Neural cell (in vitro differentiated cells): ENCODE data around the gene MDM2. TPM values are rescaled to one million over a fixed set of nuclear protein-coding genes. Genes with fewer than 3 reads are reported as not detected.

Experiments
- H2AFZ ChIP-seq: fragments of 200-600, 300-800 bp; sonication (generic), shearing (Covaris generic); 2 replicates; pipeline ENCODE4 v1.6.0; 2014; ENCODE audit warnings: low read depth, mild to moderate bottlenecking, antibody characterized with exemption, low read length, moderate library complexity
- H3F3A ChIP-seq: fragments of 200-600 bp; shearing (Covaris generic); 2 replicates; pipeline ENCODE4 v1.6.1; 2016; ENCODE audit warnings: mild to moderate bottlenecking, moderate library complexity, mixed read lengths, antibody characterized with exemption, low read length; ENCODE audit not compliant: insufficient read depth, poor library complexity, severe bottlenecking
- H3K27ac ChIP-seq: fragments of 200-600, 300-800 bp; sonication (generic), shearing (Covaris generic); 2 replicates; pipeline ENCODE4 v1.5.1; 2014; ENCODE audit warnings: mild to moderate bottlenecking, low read length, moderate library complexity
- H3K27me3 ChIP-seq: fragments of 300-800, 200-600 bp; sonication (generic), shearing (Covaris generic); 2 replicates; pipeline ENCODE4 v1.6.0; 2014; ENCODE audit warnings: mild to moderate bottlenecking, low read depth, low read length, moderate library complexity; ENCODE audit not compliant: insufficient read depth
- H3K36me3 ChIP-seq: fragments of 300-800, 200-600 bp; sonication (generic), shearing (Covaris generic); 2 replicates; pipeline ENCODE4 v1.5.1; 2014; ENCODE audit warnings: mild to moderate bottlenecking, antibody characterized with exemption, low read length, moderate library complexity; ENCODE audit not compliant: insufficient read depth
- H3K4me2 ChIP-seq: fragments of 300-800, 200-600 bp; sonication (generic), shearing (Covaris generic); 2 replicates; pipeline ENCODE4 v1.6.0; 2014; ENCODE audit warnings: mild to moderate bottlenecking, low read length
- H3K4me3 ChIP-seq: fragments of 300-800, 200-600 bp; sonication (generic), shearing (Covaris generic); 2 replicates; pipeline ENCODE4 v1.5.1; 2014; ENCODE audit warnings: mild to moderate bottlenecking, low read length, moderate library complexity
- H3K79me2 ChIP-seq: fragments of 200-600 bp; shearing (Covaris generic); replicated peaks from 2 replicates; pipeline ENCODE4 v1.6.0; 2014; ENCODE audit warnings: mild to moderate bottlenecking, low read length, moderate library complexity; ENCODE audit not compliant: insufficient read depth
- H3K9ac ChIP-seq: fragments of 300-800, 200-600 bp; sonication (generic), shearing (Covaris generic); 2 replicates; pipeline ENCODE4 v1.6.1; 2016; ENCODE audit warnings: mild to moderate bottlenecking, low read length, mixed read lengths
- H3K9me2 ChIP-seq: fragments of 200-600 bp; shearing (Covaris generic); 2 replicates; pipeline ENCODE4 v1.6.1; 2016; ENCODE audit warnings: mild to moderate bottlenecking, low read length, mixed read lengths; ENCODE audit not compliant: insufficient read depth
- H3K9me3 ChIP-seq: fragments of 200-600, 300-800 bp; sonication (generic), shearing (Covaris generic); 2 replicates; pipeline ENCODE4 v1.6.1; 2016; ENCODE audit warnings: mild to moderate bottlenecking, mixed run types, low read length, moderate library complexity, mixed read lengths
- H4K20me1 ChIP-seq: fragments of 200-600 bp; shearing (Covaris generic); 2 replicates; pipeline ENCODE4 v1.6.1; 2016; ENCODE audit warnings: mild to moderate bottlenecking, mixed run types; ENCODE audit not compliant: insufficient read depth
- CTCF ChIP-seq: fragments of 450-650 bp; IDR thresholded peaks from 2 replicates; pipeline ENCODE4 v1.5.1; 2014; ENCODE audit warnings: antibody characterized with exemption, mild to moderate bottlenecking, moderate library complexity; ENCODE audit not compliant: poor library complexity, severe bottlenecking
- EP300 ChIP-seq: fragments of 450-650 bp; conservative IDR thresholded peaks from 2 replicates; pipeline ENCODE4 v1.6.1; 2014; ENCODE audit warnings: antibody characterized with exemption, mild to moderate bottlenecking, moderate library complexity; ENCODE audit not compliant: poor library complexity, severe bottlenecking
- EZH2 ChIP-seq: fragments of 200-600, 300-800 bp; shearing (Covaris generic), sonication (generic); IDR thresholded peaks from 2 replicates; pipeline ENCODE4 v1.6.1; 2014; ENCODE audit warnings: antibody characterized with exemption, low read length, borderline replicate concordance, mild to moderate bottlenecking; ENCODE audit not compliant: insufficient read depth, poor library complexity, severe bottlenecking
- MXI1 ChIP-seq: fragments of 450-650 bp; conservative IDR thresholded peaks from 2 replicates; pipeline ENCODE4 v1.6.1; 2014; ENCODE audit warnings: antibody characterized with exemption, mild to moderate bottlenecking; ENCODE audit not compliant: poor library complexity, severe bottlenecking
- POLR2AphosphoS5 ChIP-seq: IDR thresholded peaks from 2 replicates; pipeline ENCODE4 v1.6.1; 2012
- RAD21 ChIP-seq: fragments of 450-650 bp; conservative IDR thresholded peaks from 2 replicates; pipeline ENCODE4 v1.6.1; 2014; ENCODE audit warnings: antibody characterized with exemption, mild to moderate bottlenecking, moderate library complexity
- REST ChIP-seq: IDR thresholded peaks from 2 replicates; pipeline ENCODE4 v1.6.1; 2012; ENCODE audit warnings: borderline replicate concordance
- SMC3 ChIP-seq: fragments of 450-650 bp; conservative IDR thresholded peaks from 2 replicates; pipeline ENCODE4 v1.6.1; 2014; ENCODE audit warnings: antibody characterized with exemption, mild to moderate bottlenecking, moderate library complexity; ENCODE audit not compliant: poor library complexity
- TAF1 ChIP-seq: IDR thresholded peaks from 2 replicates; pipeline ENCODE4 v1.6.1; 2012; ENCODE audit warnings: low read depth
- polyA plus RNA-seq: library from polyadenylated mRNA; depleted of rRNA; stranded (reverse); fragments of >200 nt; gene quantifications from 2 replicates; pipeline ENCODE4 v1.2.3, GENCODE V29; 2014

Gene MDM2
- polyA plus RNA-seq, 1 donor from 2014 or later = 37.5 TPM

DNA sequence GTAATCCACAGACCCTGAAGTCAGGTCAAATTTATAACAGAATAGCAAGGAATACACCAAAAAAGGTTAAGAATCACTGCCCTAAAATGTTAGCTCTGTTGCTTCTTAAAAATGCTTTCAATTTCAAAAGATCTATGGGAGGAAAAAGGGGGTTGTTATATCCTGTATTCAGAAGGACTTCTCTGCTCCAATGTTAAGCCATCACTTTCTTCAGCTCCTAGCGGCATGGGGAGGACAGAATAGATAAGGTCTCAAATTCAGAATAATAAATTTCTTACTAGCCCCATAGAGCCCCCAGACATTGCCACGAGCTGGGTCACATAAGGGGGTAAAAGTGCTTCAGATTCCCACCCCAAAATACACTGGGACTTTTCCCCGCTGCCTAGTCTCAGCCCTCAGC is 75.2 kb downstream of the MDM2 start:
- Histone ChIP-seq H3K27ac (no peak overlapping the region), H3K36me3 (no peaks in the 10 kb centered on the region), H3K9ac (no peak overlapping the region), H3K4me2 (no peak overlapping the region), H3K4me3 (no peak overlapping the region), H3K9me2 (no peaks in the 10 kb centered on the region), H2AFZ (no peak overlapping the region), H3K9me3 (no peaks in the 10 kb centered on the region), H4K20me1 (no peaks in the 10 kb centered on the region), H3K79me2 (no peaks in the 10 kb centered on the region), H3K27me3 (no peaks in the 10 kb centered on the region), H3F3A (no peaks in the 10 kb centered on the region)
- TF ChIP-seq CTCF = no peak
- no peak for TF ChIP-seq REST
- TF ChIP-seq SMC3 = no peak
- no peak for TF ChIP-seq EP300
- no peak for TF ChIP-seq EZH2
- no peak for TF ChIP-seq RAD21
- no peak for TF ChIP-seq TAF1
- TF ChIP-seq MXI1 = no peak
- no peak for TF ChIP-seq POLR2AphosphoS5

- Histone ChIP-seq H3K9me2 (no peaks in the 10 kb centered on the region), H3K4me3 (no peak overlapping the region), H3K9me3 (no peaks in the 10 kb centered on the region), H3F3A (no peaks in the 10 kb centered on the region), H3K9ac (no peak overlapping the region), H3K27me3 (no peaks in the 10 kb centered on the region), H3K4me2 (no peak overlapping the region), H3K27ac (no peak overlapping the region), H2AFZ (no peak overlapping the region), H3K36me3 (no peaks in the 10 kb centered on the region), H4K20me1 (no peaks in the 10 kb centered on the region), H3K79me2 (no peaks in the 10 kb centered on the region)
- no peak for TF ChIP-seq POLR2AphosphoS5
- no peak for TF ChIP-seq EP300
- TF ChIP-seq REST = no peak
- TF ChIP-seq CTCF = no peak
- TF ChIP-seq SMC3 = no peak
- no peak for TF ChIP-seq MXI1
- no peak for TF ChIP-seq EZH2
- TF ChIP-seq RAD21 = no peak
- no peak for TF ChIP-seq TAF1
Measured at GRCh38 chr12:68884251-68884650, 76.3 kb downstream of the MDM2 start.
